ENCODE measurements around the gene THSD7A.

THSD7A gene

GRCh38 chr7:11343818-11344413 is 488.1 kb downstream of the THSD7A start:
- peak; percentile 83 for DNase-seq (ENCODE audit: low read depth)
- no peaks in the 10 kb centered on the region for H3K27me3 ChIP-seq (replicated peaks; ENCODE audit: control insufficient read depth, insufficient read depth, low read length)
- H3K9ac ChIP-seq (ENCODE audit: low read length): peak overlapping the region; percentile 28
- H3K4me3 ChIP-seq (ENCODE audit: low read length): peak overlapping the region; percentile 66
- H3K36me3 ChIP-seq (ENCODE audit: control insufficient read depth, insufficient read depth, low read length, severe bottlenecking): no peaks in the 10 kb centered on the region
- peaks cover 12% of the 10 kb centered on the region for H3K4me1 ChIP-seq (ENCODE audit: control insufficient read depth, insufficient read depth, low read length)
- no peaks in the 10 kb centered on the region for H3K9me3 ChIP-seq (ENCODE audit: control insufficient read depth, low read length)

- no peaks in the 10 kb centered on the region for H3K27me3 ChIP-seq (replicated peaks; ENCODE audit: control insufficient read depth, insufficient read depth, low read length)
- peak overlapping the region; percentile 28 for H3K9ac ChIP-seq (ENCODE audit: low read length)
- no peak overlapping the region for H3K4me3 ChIP-seq (ENCODE audit: low read length)
- no peak for DNase-seq (ENCODE audit: low read depth)
- H3K4me1 ChIP-seq (ENCODE audit: control insufficient read depth, insufficient read depth, low read length): peaks cover 12% of the 10 kb centered on the region
- H3K36me3 ChIP-seq (ENCODE audit: control insufficient read depth, insufficient read depth, low read length, severe bottlenecking): no peaks in the 10 kb centered on the region
- H3K9me3 ChIP-seq (ENCODE audit: control insufficient read depth, low read length): no peaks in the 10 kb centered on the region
Measured at GRCh38 chr7:11343136-11343535, 488.9 kb downstream of the THSD7A start.

GRCh38 chr7:11341285-11341944 is 490.6 kb downstream of the THSD7A start:
- Histone ChIP-seq H3K9me3 (ENCODE audit: control insufficient read depth, low read length) (no peaks in the 10 kb centered on the region), H3K4me1 (ENCODE audit: control insufficient read depth, insufficient read depth, low read length) (peaks cover 11% of the 10 kb centered on the region), H3K9ac (ENCODE audit: low read length) (no peak overlapping the region), H3K27me3 (replicated peaks; ENCODE audit: control insufficient read depth, insufficient read depth, low read length) (no peaks in the 10 kb centered on the region), H3K36me3 (ENCODE audit: control insufficient read depth, insufficient read depth, low read length, severe bottlenecking) (no peaks in the 10 kb centered on the region), H3K4me3 (ENCODE audit: low read length) (no peak overlapping the region)
- DNase-seq (ENCODE audit: low read depth): peak; percentile 33

- H3K27me3 ChIP-seq (replicated peaks; ENCODE audit: control insufficient read depth, insufficient read depth, low read length): no peaks in the 10 kb centered on the region
- H3K9ac ChIP-seq (ENCODE audit: low read length): no peak overlapping the region
- H3K4me3 ChIP-seq (ENCODE audit: low read length): no peak overlapping the region
- H3K4me1 ChIP-seq (ENCODE audit: control insufficient read depth, insufficient read depth, low read length): no peaks in the 10 kb centered on the region
- H3K9me3 ChIP-seq (ENCODE audit: control insufficient read depth, low read length): peaks cover 6% of the 10 kb centered on the region
- DNase-seq (ENCODE audit: low read depth): no peak
- no peaks in the 10 kb centered on the region for H3K36me3 ChIP-seq (ENCODE audit: control insufficient read depth, insufficient read depth, low read length, severe bottlenecking)
Measured at GRCh38 chr7:11336432-11336831, 495.6 kb downstream of the THSD7A start.

DNA sequence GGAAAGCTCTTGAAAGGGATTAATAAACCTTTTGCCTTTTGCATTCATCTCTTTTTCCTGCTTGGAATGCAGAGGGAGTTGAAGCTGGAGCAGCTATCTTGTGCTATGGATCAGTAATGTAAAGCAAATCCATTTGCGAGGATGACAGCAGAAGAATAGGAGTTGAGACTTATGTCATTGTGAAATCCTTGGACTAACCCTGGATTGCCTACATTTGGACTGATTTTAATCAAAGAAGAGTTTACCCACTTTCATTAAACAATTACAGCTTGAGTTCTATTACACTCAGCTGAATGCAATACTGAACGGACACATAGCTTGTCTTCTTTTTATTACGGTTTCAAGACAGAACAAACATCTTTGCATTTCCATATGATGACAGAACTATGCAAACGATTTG is 496.1 kb downstream of the THSD7A start:
- H3K36me3 ChIP-seq (ENCODE audit: control insufficient read depth, insufficient read depth, low read length, severe bottlenecking): no peaks in the 10 kb centered on the region
- H3K4me3 ChIP-seq (ENCODE audit: low read length): no peak overlapping the region
- DNase-seq (ENCODE audit: low read depth): no peak
- no peaks in the 10 kb centered on the region for H3K27me3 ChIP-seq (replicated peaks; ENCODE audit: control insufficient read depth, insufficient read depth, low read length)
- H3K4me1 ChIP-seq (ENCODE audit: control insufficient read depth, insufficient read depth, low read length): peaks cover 2% of the 10 kb centered on the region
- H3K9ac ChIP-seq (ENCODE audit: low read length): no peak overlapping the region
- H3K9me3 ChIP-seq (ENCODE audit: control insufficient read depth, low read length): peaks cover 7% of the 10 kb centered on the region

- Histone ChIP-seq H3K4me3 (ENCODE audit: low read length) (no peak overlapping the region), H3K27me3 (replicated peaks; ENCODE audit: control insufficient read depth, insufficient read depth, low read length) (no peaks in the 10 kb centered on the region), H3K9ac (ENCODE audit: low read length) (no peak overlapping the region), H3K36me3 (ENCODE audit: control insufficient read depth, insufficient read depth, low read length, severe bottlenecking) (no peaks in the 10 kb centered on the region), H3K9me3 (ENCODE audit: control insufficient read depth, low read length) (peaks cover 7% of the 10 kb centered on the region), H3K4me1 (ENCODE audit: control insufficient read depth, insufficient read depth, low read length) (peaks cover 24% of the 10 kb centered on the region)
- DNase-seq (ENCODE audit: low read depth): no peak
Measured at GRCh38 chr7:11332865-11333228, 499.2 kb downstream of the THSD7A start.

- no peak overlapping the region for H3K9ac ChIP-seq (ENCODE audit: low read length)
- H3K36me3 ChIP-seq (ENCODE audit: control insufficient read depth, insufficient read depth, low read length, severe bottlenecking): no peaks in the 10 kb centered on the region
- DNase-seq (ENCODE audit: low read depth): no peak
- peaks cover 24% of the 10 kb centered on the region for H3K4me1 ChIP-seq (ENCODE audit: control insufficient read depth, insufficient read depth, low read length)
- H3K4me3 ChIP-seq (ENCODE audit: low read length): no peak overlapping the region
- H3K27me3 ChIP-seq (replicated peaks; ENCODE audit: control insufficient read depth, insufficient read depth, low read length): no peaks in the 10 kb centered on the region
- peaks cover 7% of the 10 kb centered on the region for H3K9me3 ChIP-seq (ENCODE audit: control insufficient read depth, low read length)
Measured at GRCh38 chr7:11332186-11332864, 499.7 kb downstream of the THSD7A start.

DNA sequence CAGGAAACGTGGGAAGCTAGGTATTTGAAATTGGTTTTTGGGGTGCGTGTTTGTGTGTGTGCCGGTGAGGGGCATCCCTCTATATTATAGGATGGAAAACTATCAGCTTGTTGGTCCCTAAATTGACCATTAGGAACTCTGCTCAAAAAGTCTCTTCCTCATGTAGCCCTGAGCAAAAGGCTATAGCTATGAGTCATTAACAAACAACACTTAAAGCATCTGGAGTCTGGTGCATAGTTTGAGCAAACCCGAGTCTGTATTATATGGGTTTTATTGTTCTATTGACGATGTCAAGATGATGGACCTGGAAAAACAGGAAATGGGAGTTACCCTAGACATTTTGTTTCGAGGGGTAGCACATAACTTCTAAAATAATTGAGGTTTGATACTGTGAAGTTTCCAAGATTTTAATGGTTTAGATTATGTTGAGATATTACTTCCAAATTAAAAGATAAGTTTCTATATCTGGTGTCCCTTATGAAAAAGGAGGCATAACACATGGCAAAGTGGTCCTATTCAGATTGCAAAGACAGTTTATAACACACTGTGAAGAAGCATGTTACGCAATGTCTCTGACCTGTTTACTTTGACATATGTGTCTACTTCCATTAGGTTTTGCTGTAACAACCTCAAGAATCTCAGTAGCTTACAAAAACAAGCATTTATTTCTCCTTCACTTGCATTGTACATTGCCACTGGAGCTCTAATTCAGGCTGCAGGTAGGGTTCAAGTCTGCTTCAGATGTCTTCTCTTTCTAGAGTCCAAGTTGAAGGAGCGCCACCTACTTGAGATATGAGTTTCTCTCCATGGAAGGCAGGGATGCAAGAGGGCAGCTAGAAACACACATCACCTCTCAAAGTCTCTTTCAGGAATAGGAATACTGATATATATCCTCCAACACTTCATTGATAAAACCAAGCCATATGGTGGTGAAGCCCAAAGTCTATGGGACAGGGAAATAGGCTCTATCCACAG is 500.6 kb downstream of the THSD7A start:
- no peak overlapping the region for H3K4me3 ChIP-seq (ENCODE audit: low read length)
- H3K9ac ChIP-seq (ENCODE audit: low read length): no peak overlapping the region
- peaks cover 7% of the 10 kb centered on the region for H3K9me3 ChIP-seq (ENCODE audit: control insufficient read depth, low read length)
- DNase-seq (ENCODE audit: low read depth): no peak
- peaks cover 24% of the 10 kb centered on the region for H3K4me1 ChIP-seq (ENCODE audit: control insufficient read depth, insufficient read depth, low read length)
- no peaks in the 10 kb centered on the region for H3K27me3 ChIP-seq (replicated peaks; ENCODE audit: control insufficient read depth, insufficient read depth, low read length)
- H3K36me3 ChIP-seq (ENCODE audit: control insufficient read depth, insufficient read depth, low read length, severe bottlenecking): no peaks in the 10 kb centered on the region

GRCh38 chr7:11330717-11331116 is 501.3 kb downstream of the THSD7A start:
- H3K9ac ChIP-seq (ENCODE audit: low read length): no peak overlapping the region
- DNase-seq (ENCODE audit: low read depth): no peak
- H3K4me3 ChIP-seq (ENCODE audit: low read length): no peak overlapping the region
- peaks cover 24% of the 10 kb centered on the region for H3K4me1 ChIP-seq (ENCODE audit: control insufficient read depth, insufficient read depth, low read length)
- H3K27me3 ChIP-seq (replicated peaks; ENCODE audit: control insufficient read depth, insufficient read depth, low read length): no peaks in the 10 kb centered on the region
- H3K36me3 ChIP-seq (ENCODE audit: control insufficient read depth, insufficient read depth, low read length, severe bottlenecking): no peaks in the 10 kb centered on the region
- H3K9me3 ChIP-seq (ENCODE audit: control insufficient read depth, low read length): peaks cover 7% of the 10 kb centered on the region

GRCh38 chr7:11330208-11330607 is 501.8 kb downstream of the THSD7A start:
- no peaks in the 10 kb centered on the region for H3K27me3 ChIP-seq (replicated peaks; ENCODE audit: control insufficient read depth, insufficient read depth, low read length)
- H3K4me1 ChIP-seq (ENCODE audit: control insufficient read depth, insufficient read depth, low read length): peaks cover 24% of the 10 kb centered on the region
- no peak overlapping the region for H3K9ac ChIP-seq (ENCODE audit: low read length)
- DNase-seq (ENCODE audit: low read depth): no peak
- no peak overlapping the region for H3K4me3 ChIP-seq (ENCODE audit: low read length)
- H3K9me3 ChIP-seq (ENCODE audit: control insufficient read depth, low read length): peaks cover 7% of the 10 kb centered on the region
- no peaks in the 10 kb centered on the region for H3K36me3 ChIP-seq (ENCODE audit: control insufficient read depth, insufficient read depth, low read length, severe bottlenecking)

GRCh38 chr7:11329626-11330025 is 502.4 kb downstream of the THSD7A start:
- Histone ChIP-seq H3K4me3 (ENCODE audit: low read length) (no peak overlapping the region), H3K36me3 (ENCODE audit: control insufficient read depth, insufficient read depth, low read length, severe bottlenecking) (no peaks in the 10 kb centered on the region)
- no peak for DNase-seq (ENCODE audit: low read depth)

More at GRCh38 chr7:11329626-11330025, 502.4 kb downstream of the THSD7A start:
- Histone ChIP-seq H3K9me3 (ENCODE audit: control insufficient read depth, low read length) (peaks cover 7% of the 10 kb centered on the region), H3K9ac (ENCODE audit: low read length) (no peak overlapping the region), H3K27me3 (replicated peaks; ENCODE audit: control insufficient read depth, insufficient read depth, low read length) (no peaks in the 10 kb centered on the region), H3K4me1 (ENCODE audit: control insufficient read depth, insufficient read depth, low read length) (peaks cover 24% of the 10 kb centered on the region)
